Measurements from ENCODE around the gene SCRT2.

DNA sequence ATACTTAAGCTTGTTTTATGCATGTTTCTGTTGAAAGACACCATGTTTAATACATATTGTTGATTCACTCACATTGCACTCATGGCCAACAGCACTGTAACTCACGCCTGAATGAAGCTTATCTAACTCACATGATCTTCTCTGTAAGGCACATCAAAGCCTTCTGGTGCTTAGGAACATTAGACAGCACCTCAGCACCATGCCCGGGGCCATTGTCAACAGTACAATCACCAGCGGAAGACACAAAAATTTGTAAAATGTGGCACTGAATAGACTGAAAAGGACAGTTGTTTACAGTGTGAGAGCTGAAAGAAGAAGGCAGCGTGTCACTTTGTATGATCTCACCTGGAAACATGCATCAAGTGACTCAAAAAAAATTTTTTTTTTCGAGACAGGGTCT is 56.6 kb downstream of the SCRT2 start:
- TF ChIP-seq, protein P1, sequence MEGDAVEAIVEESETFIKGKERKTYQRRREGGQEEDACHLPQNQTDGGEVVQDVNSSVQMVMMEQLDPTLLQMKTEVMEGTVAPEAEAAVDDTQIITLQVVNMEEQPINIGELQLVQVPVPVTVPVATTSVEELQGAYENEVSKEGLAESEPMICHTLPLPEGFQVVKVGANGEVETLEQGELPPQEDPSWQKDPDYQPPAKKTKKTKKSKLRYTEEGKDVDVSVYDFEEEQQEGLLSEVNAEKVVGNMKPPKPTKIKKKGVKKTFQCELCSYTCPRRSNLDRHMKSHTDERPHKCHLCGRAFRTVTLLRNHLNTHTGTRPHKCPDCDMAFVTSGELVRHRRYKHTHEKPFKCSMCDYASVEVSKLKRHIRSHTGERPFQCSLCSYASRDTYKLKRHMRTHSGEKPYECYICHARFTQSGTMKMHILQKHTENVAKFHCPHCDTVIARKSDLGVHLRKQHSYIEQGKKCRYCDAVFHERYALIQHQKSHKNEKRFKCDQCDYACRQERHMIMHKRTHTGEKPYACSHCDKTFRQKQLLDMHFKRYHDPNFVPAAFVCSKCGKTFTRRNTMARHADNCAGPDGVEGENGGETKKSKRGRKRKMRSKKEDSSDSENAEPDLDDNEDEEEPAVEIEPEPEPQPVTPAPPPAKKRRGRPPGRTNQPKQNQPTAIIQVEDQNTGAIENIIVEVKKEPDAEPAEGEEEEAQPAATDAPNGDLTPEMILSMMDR (IDR thresholded peaks at IDR 0.05), result no peak
- no peak for TF ChIP-seq EP300 (IDR thresholded peaks at IDR 0.05)
- no peak for TF ChIP-seq POLR2A (IDR thresholded peaks at IDR 0.05)

Data from ovary (tissue), 3 donors.